Measurements from ENCODE around the gene NMD3. TPM values are rescaled to one million over a fixed set of nuclear protein-coding genes. Genes with fewer than 3 reads are reported as not detected.

NMD3 gene
- total and polyA plus RNA-seq, 9 of the 15 experiments (the other 6 are each of a cell fraction or from before 2014, with no cell fraction given) = 63.5 to 178 (median 111) TPM

GRCh38 chr3:161230621-161231171, 9.6 kb downstream of the NMD3 start (continued):
- TF ChIP-seq MGA (IDR thresholded peaks at IDR 0.05) = no peak
- no peak for TF ChIP-seq BRD4 (IDR thresholded peaks at IDR 0.05)
